ENCODE data around the gene ADAMTS16.

The ADAMTS16 gene

DNA sequence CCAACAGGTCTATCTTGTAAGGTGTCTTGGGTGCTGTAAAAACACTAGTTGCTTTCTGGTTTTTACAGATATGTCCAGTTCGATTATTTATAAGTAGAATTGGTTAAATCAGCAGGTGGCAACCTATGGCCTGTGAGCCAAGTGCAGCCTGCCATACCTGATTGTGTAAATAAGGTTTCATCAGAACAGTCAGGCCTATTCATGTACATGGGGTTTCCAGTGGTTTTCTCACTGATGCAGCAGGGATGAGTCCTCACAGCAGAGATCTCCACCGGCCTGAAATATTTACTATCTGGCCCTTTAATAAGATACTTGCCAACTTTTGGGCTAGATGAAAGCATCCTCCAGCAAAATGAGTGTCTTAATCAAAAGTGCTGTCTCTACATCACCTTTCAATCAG lies 149.4 kb downstream of the ADAMTS16 start:
- no peak for DNase-seq (ENCODE audit: low spot score)

DNA sequence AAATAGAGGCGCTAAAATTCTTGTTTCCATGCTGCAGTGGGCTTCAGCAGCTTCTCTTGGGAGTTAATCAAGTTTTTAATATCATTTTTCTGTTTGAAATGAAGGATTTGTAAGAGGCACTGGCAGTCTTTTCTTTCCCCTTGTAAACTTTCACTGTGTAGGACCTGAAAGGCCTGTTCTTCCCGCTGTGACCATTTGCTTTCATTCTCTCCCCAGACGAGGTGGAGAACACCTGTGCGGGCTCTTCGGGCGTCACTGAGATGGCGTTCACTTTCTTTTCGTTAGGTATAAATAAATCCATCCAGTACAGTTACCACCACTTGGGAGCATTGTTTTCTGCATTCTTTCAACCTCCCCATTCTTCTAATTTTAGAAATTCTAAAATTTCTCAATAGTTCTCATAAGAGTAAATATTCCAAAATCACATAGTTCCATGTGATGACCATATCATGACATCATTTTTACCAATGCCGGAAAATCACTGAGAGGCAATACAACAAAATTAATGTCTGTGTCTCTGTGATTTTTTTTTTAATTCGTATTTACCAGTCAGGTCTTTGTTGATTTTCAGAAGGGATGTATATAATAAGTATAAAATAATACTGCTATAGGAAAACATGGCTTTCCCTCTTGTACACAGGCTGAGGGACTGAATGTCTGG lies 150.7 kb downstream of the ADAMTS16 start:
- no peak for DNase-seq (ENCODE audit: low spot score)

DNA sequence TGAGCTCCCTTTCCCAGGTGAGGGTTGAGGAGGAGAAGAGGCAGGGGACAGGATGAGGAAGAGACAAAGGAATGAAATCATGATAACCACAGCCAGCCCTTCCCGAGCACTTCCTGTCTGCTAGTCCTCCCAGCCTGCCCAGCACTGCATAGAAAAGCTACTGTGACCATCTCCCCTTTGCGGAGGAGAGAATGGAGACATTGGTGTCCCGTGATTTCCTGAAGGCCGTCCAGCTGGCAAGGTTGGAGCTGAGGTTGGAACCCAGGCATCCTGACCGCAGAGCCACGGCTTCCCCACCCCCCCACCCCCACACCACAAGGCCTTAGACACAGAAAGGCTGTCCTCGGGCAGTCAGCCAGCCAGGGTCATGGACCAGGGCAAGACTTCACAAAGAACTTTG lies 151.2 kb downstream of the ADAMTS16 start:
- no peak for DNase-seq (ENCODE audit: low spot score)

DNA sequence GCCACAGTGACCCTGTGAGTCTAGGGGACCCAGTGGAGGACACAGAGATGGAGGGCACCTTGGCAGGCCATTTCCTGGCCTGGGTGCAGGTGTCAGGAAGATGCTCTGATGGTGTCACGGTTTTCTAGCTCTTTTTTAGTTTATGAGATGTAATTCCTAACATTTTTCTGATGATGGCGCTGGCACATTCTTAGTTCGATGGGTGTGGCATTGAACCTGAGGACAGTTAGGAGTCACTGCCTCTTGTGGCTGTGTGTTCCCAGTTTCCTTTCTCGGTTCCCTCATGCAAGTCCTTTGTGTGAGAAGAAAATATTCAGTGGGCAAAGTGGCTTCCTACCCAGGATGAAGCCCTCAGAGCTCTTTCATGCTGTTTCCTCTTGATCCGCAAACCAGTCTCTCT lies 152.9 kb downstream of the ADAMTS16 start:
- DNase-seq (ENCODE audit: low spot score), result peak; percentile 33

DNA sequence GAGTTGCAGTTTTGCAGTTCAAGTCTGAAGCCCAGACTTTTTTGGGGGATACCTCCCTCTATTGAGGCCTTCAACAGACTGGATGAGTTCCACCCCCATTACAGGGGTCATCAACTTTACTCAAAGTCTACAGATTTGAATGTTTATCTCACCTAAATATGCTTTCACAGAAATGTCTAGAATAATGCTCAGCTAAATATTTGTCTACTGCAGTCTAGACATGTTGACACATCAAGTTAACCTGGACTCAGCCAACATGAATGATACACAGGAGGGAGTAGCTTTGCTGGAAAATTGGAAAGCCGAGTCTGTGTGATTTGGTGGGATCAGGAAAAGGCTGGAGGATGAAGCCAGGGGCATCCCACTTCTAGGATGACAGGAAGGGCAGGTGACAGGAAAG lies 154.3 kb downstream of the ADAMTS16 start:
- no peak for DNase-seq (ENCODE audit: low spot score)

DNA sequence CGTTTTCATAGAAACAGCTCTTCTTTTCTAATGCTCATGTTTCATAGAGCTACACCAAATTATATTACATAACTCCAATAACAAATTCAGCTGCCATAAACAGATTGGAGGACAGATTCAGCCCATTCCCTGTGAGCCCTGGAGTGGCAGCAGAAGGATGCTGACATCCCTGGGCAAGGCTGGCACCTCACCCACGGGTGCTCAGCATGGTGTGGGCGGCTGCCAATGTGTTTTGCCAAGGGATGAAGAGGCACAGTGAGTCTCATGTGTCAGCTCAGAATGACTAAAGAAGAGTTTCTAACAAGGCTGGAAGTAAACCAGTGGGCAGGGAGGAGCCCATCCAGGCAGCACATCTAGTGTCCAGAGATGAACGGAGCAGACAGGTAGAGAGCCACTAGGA lies 155.2 kb downstream of the ADAMTS16 start:
- no peak for DNase-seq (ENCODE audit: low spot score)

DNA sequence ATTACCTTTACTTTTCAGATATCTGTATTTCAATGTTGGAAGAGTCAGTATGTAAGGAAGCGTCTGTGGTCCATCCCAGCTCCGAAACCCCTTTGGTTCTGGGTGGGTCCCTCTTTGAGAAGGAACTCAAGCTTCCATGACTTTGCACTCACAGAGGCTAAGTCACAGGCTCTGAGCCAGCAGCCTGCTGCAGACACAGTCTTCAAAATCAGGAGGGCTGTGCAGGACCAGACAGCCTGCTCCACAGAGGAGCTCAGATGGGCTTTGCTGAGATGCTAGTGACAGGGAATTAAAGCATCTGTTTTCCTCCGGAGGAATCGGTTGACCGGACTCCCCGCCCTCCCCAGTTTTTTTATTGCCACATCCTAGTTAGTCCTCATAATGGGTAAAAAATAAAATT lies 155.9 kb downstream of the ADAMTS16 start:
- DNase-seq (ENCODE audit: low spot score), result no peak

DNA sequence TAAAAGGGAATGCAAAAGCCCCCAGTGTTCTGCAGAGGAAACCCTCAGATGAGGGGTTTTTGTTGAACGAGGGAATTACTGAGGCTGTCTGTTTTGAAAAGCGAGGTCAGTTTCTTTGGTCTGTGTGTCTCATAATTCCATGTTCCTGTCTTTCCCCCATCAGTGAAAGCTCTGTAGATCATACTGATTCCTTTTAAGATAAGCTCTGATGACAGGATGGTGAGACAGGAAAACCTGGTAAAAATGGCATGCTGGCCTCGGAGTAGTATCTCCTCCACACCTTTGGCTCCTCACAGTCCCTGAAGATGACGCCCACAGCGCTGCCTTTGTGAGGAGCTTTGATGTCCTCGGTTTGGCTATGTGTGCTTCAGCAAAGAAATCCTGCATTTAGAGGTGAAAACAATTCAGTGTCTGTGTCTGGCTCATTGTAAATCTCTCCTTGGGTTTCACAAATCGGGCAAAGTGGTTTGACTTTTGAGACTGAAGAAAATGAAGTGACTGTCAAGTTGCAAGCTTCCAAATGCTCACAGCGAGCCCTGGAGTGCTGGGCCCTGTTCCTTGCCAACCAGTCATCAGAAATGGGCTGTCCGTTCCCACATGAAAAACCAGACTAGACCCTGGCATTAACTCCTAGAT lies 157.4 kb downstream of the ADAMTS16 start:
- no peak for DNase-seq (ENCODE audit: low spot score)

DNA sequence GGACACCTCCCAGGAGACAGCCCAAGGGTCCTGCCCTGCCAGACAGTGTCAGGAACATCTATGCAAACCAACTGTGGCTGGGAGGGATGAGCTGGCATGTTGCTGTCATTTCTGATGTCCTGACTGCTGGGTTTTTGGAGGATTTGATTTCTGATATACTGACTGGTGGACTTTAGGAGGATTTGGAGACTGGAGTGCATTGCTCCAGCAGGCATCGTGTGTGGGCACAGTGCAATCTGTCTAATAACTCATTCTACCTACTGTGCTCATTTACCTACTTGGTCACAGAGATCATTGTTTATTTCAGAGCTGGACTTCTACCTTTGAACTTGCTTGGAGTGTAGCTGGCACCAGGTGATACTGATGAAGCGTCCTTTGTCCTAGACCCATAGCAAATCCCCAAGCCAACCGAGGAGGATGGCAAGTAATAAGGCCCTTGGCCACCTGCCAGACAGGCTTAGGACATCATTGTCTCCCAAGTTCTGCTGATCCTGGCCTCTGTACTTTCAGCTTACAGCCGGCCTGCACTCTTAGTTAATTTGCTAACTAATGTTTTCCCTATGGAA lies 158.0 kb downstream of the ADAMTS16 start:
- no peak for DNase-seq (ENCODE audit: low spot score)

DNA sequence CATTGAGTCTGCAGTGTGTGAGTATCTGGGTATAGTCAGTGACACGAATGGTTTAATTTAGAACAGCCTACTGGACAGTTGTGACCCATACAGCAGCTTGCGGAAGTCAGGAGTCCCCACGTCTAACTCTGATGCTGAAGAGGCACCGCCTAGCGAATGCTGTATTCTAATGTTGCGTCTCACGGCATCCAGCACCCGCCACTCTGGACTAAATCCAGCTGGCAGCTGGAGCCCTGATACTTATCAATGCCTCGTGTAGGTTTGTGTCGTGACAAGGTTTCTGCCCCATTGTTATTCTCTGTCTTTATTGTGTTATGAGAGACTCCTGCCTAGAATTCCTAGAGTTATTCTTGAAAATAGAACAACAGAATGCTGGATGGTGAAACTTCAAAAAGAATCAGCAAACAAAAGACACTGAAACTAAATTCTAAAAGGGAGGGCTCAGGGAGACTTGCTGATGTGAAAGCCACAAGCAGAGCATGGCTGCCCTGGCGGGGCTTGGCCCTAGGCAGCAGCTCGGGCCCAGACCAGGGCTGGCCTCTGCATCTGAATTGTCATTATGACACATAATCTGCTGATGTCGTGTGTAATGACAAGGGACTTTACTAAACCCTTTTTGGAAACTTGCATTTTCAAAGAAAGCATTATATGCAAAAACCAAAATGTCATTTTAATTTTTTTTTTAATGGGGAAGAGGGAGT lies 158.9 kb downstream of the ADAMTS16 start:
- DNase-seq (ENCODE audit: low spot score), result no peak

DNA sequence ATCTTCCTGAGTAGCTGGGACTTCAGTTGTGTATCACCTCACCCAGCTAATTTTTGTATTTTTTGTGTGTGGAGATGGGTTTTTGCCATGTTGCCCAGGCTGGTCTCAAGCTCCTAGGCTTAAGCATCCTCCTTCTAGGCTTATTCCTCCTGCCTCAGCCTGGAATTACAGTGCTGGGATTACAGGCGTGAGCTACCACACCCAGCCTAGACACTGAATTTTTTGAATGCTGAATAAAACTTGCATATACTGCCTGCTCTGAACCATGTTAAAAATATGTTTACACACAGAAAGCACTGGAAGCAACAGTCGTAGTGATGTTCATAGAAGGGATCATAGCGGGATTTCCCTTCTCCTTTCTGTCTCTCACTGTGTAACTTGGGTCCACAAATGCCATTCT lies 161.0 kb downstream of the ADAMTS16 start:
- no peak for DNase-seq (ENCODE audit: low spot score)

DNA sequence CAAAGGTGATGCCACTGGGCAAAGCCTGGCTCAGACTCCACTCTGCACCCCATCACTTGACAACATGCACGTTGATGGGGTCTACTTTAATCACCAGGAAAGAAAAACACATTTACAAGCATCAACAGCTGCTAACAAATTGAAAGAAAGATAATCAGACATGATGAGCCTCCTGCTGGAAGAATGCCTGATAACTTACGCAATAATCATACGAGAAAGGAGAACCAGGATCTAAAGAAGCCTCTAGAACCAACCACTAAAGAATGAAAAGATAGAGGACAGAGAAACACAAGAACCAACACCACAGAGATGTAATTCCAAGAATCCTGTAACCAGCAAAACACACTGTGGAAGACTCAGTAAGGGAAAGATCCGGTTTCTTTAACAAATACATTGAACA lies 162.1 kb downstream of the ADAMTS16 start:
- DNase-seq (ENCODE audit: low spot score), result no peak

DNA sequence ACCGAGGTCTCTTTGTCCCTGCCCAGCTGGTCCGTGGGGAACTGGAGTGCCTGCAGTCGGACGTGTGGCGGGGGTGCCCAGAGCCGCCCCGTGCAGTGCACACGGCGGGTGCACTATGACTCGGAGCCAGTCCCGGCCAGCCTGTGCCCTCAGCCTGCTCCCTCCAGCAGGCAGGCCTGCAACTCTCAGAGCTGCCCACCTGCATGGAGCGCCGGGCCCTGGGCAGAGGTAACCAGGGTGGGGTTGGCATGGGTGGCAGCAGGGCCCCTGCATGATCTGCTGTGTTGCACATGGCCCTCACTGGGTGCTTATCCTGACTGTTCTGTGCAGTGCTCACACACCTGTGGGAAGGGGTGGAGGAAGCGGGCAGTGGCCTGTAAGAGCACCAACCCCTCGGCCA lies 163.1 kb downstream of the ADAMTS16 start:
- no peak for DNase-seq (ENCODE audit: low spot score)

DNA sequence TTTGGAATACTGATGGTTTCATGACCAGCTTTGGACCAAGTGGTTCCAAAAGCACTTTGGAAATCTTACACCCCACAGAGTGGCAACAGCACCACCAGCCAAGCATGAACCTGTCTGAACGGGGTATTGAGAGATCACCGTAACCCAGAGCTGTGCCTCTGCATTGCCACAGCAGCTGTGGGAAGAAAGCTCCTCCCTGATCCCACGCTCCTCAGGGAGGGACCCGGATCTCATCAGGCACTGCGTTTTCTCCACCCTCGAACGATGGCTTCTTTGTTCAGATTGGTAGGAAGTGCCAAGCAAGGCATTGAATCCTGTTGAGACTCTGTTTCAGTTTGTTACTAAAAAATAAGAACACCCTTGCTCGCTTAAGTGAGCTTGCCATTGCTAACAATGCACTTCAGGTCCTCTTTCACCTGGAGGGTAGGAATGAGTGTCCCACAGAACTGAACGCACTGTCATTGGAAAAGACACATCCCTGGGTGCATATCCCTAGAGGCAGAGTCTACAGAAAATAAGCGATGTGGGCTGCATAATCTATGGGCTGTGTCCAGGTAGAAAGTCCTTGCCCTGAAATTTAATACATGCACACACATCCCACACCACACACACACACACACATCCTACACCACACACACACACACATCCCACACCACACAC lies 164.4 kb downstream of the ADAMTS16 start:
- DNase-seq (ENCODE audit: low spot score), result no peak

DNA sequence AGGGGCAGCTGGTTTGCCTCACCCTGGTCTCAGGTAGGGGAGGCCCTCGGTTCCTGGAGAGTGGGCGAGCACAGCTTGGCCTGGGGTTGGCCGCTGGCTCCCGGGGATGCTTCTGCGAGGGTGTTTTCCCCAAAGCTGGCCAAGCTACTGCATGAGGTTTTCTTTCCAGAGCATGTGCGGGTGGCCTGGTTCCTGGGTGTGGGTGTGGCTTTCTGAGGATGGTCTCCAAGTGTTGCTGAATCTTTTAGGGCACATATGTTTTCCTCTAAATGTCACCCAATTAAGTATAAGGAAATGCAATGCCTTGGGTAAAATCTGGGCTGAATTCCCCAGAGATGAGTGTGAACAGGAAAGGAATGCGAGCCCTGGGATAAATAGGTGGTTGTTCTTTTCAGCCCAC lies 166.6 kb downstream of the ADAMTS16 start:
- DNase-seq (ENCODE audit: low spot score), result no peak

DNA sequence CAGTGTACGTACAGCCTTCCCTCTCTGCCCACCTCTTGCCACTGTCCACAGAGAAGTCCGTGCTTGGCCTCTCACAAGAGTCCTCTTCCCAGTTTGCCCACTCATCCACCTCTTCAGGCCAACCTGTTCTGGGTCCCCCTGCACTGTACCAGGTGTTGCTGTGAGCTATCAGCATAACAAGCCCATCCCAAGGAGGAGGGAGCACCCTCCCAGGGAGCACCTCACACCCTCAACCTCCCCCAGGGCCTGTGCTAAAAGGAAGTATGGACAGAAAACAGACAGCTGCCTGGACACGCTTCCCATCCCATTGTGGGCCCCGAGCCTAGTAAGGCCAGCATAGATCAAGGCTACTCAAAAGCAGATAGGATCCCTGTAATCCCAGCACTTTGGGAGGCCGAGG lies 168.2 kb downstream of the ADAMTS16 start:
- DNase-seq (ENCODE audit: low spot score), result no peak

DNA sequence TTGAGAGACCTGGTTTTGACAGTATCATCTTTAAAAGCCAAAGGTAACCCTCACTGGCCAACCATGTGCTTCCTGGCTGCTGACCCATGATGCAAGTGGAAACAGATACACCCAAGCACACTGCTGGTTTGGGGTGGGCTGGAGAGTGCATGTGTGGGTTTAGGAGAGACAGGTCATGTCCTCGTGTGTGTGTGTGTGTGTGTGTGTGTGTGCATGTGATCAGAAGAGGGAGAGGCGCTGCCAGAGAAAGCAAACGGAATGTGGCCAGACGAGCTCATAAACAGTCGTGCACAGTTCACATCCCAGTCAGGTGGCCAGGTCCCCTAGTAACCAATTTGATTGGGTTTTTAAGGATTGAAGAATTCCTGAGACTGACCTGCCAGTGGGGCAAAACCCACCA lies 169.5 kb downstream of the ADAMTS16 start:
- DNase-seq (ENCODE audit: low spot score), result no peak

DNA sequence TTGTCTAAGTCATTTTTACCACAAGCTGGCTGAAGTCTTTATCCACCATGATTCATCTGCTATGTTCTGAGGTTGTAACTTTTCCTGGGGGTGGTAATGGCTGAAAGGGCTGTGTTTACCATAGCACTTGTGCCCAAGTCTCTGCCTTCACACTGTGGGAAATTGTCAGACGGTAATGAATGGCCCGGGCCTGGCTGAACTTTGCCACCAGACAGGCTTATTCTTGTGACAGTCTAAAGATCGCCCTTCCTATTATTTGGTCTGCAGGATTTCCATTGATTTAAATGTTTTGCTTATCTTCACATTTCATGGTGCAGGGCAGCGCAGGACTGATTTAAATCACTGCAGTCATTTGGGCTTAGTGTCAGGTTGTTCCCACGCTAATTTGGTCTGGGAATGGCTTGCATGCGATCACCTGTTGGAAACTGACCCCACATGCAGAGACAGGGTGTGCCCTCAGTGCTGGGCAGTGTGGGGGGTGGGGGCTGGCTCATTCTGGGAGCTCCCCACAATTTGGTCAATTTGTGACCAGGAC lies 173.0 kb downstream of the ADAMTS16 start:
- no peak for DNase-seq (ENCODE audit: low spot score)

DNA sequence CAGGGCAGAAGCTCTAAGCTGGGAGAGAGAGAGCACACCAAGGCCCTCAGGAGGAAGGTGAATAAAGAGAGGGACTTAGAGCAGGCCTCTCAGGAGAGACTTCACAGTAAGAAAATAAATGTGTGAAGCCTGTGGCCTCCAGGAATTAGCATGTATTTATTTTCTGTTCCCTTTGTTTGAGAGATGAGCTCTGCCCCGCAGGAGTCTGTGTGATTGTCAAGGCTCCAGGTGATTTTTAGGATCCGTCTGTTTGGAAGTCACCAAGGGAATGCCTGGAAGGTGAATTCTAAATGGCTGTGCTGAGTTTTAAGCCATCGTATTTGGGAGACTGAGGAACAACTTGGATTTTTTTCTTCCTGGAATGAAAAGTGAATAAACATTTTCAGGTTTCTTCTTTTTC lies 174.0 kb downstream of the ADAMTS16 start:
- DNase-seq (ENCODE audit: low spot score), result no peak

DNA sequence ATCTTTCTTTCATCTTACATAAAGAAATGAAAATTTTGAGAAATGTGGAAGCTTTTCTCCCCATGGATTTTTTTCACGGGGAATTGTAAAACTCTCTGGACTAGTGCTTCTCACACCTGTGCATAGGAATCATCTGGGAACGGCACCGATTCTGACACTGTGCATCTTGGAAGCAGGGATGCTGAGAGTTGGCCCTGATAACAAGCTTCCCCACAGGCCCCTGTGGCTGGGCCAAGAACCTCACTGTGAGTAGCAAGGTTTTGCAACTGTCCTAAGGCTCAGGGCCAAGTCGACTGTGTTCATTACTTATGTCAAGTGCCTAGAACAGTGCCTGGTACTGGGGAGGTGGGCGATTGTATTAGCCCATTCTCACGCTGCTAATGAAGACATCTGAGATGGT lies 174.5 kb downstream of the ADAMTS16 start:
- DNase-seq (ENCODE audit: low spot score), result no peak

DNA sequence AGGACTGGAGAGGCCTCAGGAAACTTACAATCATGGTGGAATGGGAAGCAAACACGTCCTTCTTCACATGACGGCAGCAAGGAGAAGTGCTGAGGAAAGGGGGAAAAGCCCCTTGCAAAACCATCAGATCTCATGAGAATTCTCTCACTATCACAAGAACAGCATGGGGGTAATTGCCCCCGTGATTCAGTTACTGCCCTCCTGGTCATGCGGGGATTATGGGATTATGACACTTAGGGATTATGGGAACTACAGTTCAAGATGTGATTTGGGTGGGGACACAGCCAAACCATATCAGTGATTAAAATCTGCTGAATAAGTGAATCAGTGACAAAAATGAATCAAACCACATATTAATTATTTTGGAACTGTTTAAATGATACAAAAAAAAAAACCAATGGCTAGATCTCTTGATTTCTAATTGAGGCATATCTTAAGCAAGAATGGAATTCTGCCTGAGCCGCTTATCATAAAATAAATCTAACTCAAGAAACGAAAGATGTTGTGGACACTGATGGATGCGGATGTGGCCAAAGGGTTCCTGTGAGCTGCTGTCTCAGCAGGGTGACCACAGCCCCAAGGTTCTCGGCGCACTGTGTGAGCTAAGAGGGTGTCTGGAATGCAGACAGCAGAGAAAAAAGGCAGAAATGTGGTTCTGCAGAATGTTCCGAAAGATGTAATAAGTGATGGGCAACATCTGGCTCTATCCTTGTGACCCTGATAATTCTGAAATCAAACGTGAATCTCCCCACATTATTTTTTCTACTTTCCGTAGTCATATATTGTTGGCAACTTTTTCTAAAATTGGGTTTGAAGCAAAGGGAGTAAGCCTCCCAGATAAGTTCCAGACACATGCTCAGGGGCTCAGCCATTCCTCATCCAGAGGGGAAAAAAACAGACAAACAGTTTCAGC lies 175.2 kb downstream of the ADAMTS16 start:
- no peak for DNase-seq (ENCODE audit: low spot score)

Data from iPS-NIHi11 (cell line).